Measurements from ENCODE around the gene SULT1B1.
"Not testable (repeated sequence)": the region's sequence is repeated elsewhere in the genome, so short reads cannot be mapped to it uniquely, and the experiment has no call there.

Gene SULT1B1

GRCh38 chr4:69775321-69775867, 15.0 kb upstream of the SULT1B1 start:
- TF ChIP-seq TAF1 (IDR thresholded peaks at IDR 0.05; ENCODE audit: borderline replicate concordance, low read depth, low read length) (no peak), POLR2AphosphoS5 (IDR thresholded peaks at IDR 0.05; ENCODE audit: low read depth, low read length) (no peak), POLR2A (IDR thresholded peaks at IDR 0.05; ENCODE audit: low read depth, low read length) (no peak)
- DNase-seq (ENCODE audit: insufficient read length): no peak
- no peak for FAIRE-seq

- TF ChIP-seq TAF1 (IDR thresholded peaks at IDR 0.05; ENCODE audit: borderline replicate concordance, low read depth, low read length) (no peak), POLR2A (IDR thresholded peaks at IDR 0.05; ENCODE audit: low read depth, low read length) (no peak), POLR2AphosphoS5 (IDR thresholded peaks at IDR 0.05; ENCODE audit: low read depth, low read length) (no peak)
- FAIRE-seq (no peak), DNase-seq (ENCODE audit: insufficient read length) (no peak)
Observed at GRCh38 chr4:69773484-69773883, 13.1 kb upstream of the SULT1B1 start.

GRCh38 chr4:69768554-69768953, 8.1 kb upstream of the SULT1B1 start:
- DNase-seq (ENCODE audit: insufficient read length); FAIRE-seq: not testable (repeated sequence)

- no peak for TF ChIP-seq TAF1 (IDR thresholded peaks at IDR 0.05; ENCODE audit: borderline replicate concordance, low read depth, low read length)
- TF ChIP-seq POLR2AphosphoS5 (IDR thresholded peaks at IDR 0.05; ENCODE audit: low read depth, low read length): no peak
- no peak for TF ChIP-seq POLR2A (IDR thresholded peaks at IDR 0.05; ENCODE audit: low read depth, low read length)
- FAIRE-seq: no peak
- no peak for DNase-seq (ENCODE audit: insufficient read length)
Observed at GRCh38 chr4:69765751-69766150, 5.3 kb upstream of the SULT1B1 start.

GRCh38 chr4:69764311-69764710, 3.9 kb upstream of the SULT1B1 start:
- no peak for FAIRE-seq
- TF ChIP-seq POLR2A (IDR thresholded peaks at IDR 0.05; ENCODE audit: low read depth, low read length) (no peak), POLR2AphosphoS5 (IDR thresholded peaks at IDR 0.05; ENCODE audit: low read depth, low read length) (no peak), TAF1 (IDR thresholded peaks at IDR 0.05; ENCODE audit: borderline replicate concordance, low read depth, low read length) (no peak)

GRCh38 chr4:69763233-69763632, 2.8 kb upstream of the SULT1B1 start:
- no peak for DNase-seq (ENCODE audit: insufficient read length)
- TF ChIP-seq POLR2A (IDR thresholded peaks at IDR 0.05; ENCODE audit: low read depth, low read length) (no peak), POLR2AphosphoS5 (IDR thresholded peaks at IDR 0.05; ENCODE audit: low read depth, low read length) (no peak), TAF1 (IDR thresholded peaks at IDR 0.05; ENCODE audit: borderline replicate concordance, low read depth, low read length) (no peak)
- FAIRE-seq: no peak

More at GRCh38 chr4:69764311-69764710, 3.9 kb upstream of the SULT1B1 start:
- DNase-seq (ENCODE audit: insufficient read length): no peak

- FAIRE-seq (no peak), DNase-seq (ENCODE audit: insufficient read length) (no peak)
- TF ChIP-seq POLR2A (IDR thresholded peaks at IDR 0.05; ENCODE audit: low read depth, low read length): no peak
- no peak for TF ChIP-seq TAF1 (IDR thresholded peaks at IDR 0.05; ENCODE audit: borderline replicate concordance, low read depth, low read length)
- TF ChIP-seq POLR2AphosphoS5 (IDR thresholded peaks at IDR 0.05; ENCODE audit: low read depth, low read length): no peak
Observed at GRCh38 chr4:69759189-69759604, 1.2 kb downstream of the SULT1B1 start.

- no peak for FAIRE-seq
- no peak for TF ChIP-seq POLR2A (IDR thresholded peaks at IDR 0.05; ENCODE audit: low read depth, low read length)
- no peak for TF ChIP-seq POLR2AphosphoS5 (IDR thresholded peaks at IDR 0.05; ENCODE audit: low read depth, low read length)
- no peak for TF ChIP-seq TAF1 (IDR thresholded peaks at IDR 0.05; ENCODE audit: borderline replicate concordance, low read depth, low read length)
- DNase-seq (ENCODE audit: insufficient read length): no peak
Observed at GRCh38 chr4:69757464-69757863, 3.0 kb downstream of the SULT1B1 start.

- TF ChIP-seq POLR2AphosphoS5 (IDR thresholded peaks at IDR 0.05; ENCODE audit: low read depth, low read length) (no peak), TAF1 (IDR thresholded peaks at IDR 0.05; ENCODE audit: borderline replicate concordance, low read depth, low read length) (no peak), POLR2A (IDR thresholded peaks at IDR 0.05; ENCODE audit: low read depth, low read length) (no peak)
- no peak for FAIRE-seq
- DNase-seq (ENCODE audit: insufficient read length): no peak
Observed at GRCh38 chr4:69754926-69755580, 5.4 kb downstream of the SULT1B1 start.

- DNase-seq (ENCODE audit: insufficient read length) (no peak), FAIRE-seq (no peak)
- no peak for TF ChIP-seq TAF1 (IDR thresholded peaks at IDR 0.05; ENCODE audit: borderline replicate concordance, low read depth, low read length)
- TF ChIP-seq POLR2A (IDR thresholded peaks at IDR 0.05; ENCODE audit: low read depth, low read length): no peak
- no peak for TF ChIP-seq POLR2AphosphoS5 (IDR thresholded peaks at IDR 0.05; ENCODE audit: low read depth, low read length)
Observed at GRCh38 chr4:69753686-69754085, 6.7 kb downstream of the SULT1B1 start.

GRCh38 chr4:69750346-69750745, 10.1 kb downstream of the SULT1B1 start:
- TF ChIP-seq TAF1 (IDR thresholded peaks at IDR 0.05; ENCODE audit: borderline replicate concordance, low read depth, low read length) (no peak), POLR2AphosphoS5 (IDR thresholded peaks at IDR 0.05; ENCODE audit: low read depth, low read length) (no peak), POLR2A (IDR thresholded peaks at IDR 0.05; ENCODE audit: low read depth, low read length) (no peak)
- no peak for FAIRE-seq
- DNase-seq (ENCODE audit: insufficient read length): no peak

GRCh38 chr4:69749771-69750170, 10.6 kb downstream of the SULT1B1 start:
- no peak for DNase-seq (ENCODE audit: insufficient read length)
- TF ChIP-seq TAF1 (IDR thresholded peaks at IDR 0.05; ENCODE audit: borderline replicate concordance, low read depth, low read length) (no peak), POLR2A (IDR thresholded peaks at IDR 0.05; ENCODE audit: low read depth, low read length) (no peak), POLR2AphosphoS5 (IDR thresholded peaks at IDR 0.05; ENCODE audit: low read depth, low read length) (no peak)
- no peak for FAIRE-seq

Measured in GM12892 (cell line).